Endothelial cell of umbilical vein (primary cell): ENCODE measurements around the gene SNRPD2.

ENCODE experiments used
- CTCF ChIP-seq, 2 donors: IDR thresholded peaks; 1 replicate in 1 of 2; 2 replicates in 1 of 2; pipeline ENCODE4 v1.5.1; 2011; ENCODE audit warnings: low read length in 2 of 2, mild to moderate bottlenecking in 2 of 2, moderate library complexity in 2 of 2, control low read depth in 1 of 2, inconsistent platforms in 1 of 2, low read depth in 1 of 2; ENCODE audit not compliant: insufficient read depth in 1 of 2; ENCODE audit errors: extremely low read depth in 1 of 2
- EZH2 ChIP-seq: IDR thresholded peaks from 2 replicates; pipeline ENCODE4 v1.6.1; 2012; ENCODE audit warnings: borderline replicate concordance, low read depth, mild to moderate bottlenecking, moderate library complexity, low read length, inconsistent platforms; ENCODE audit not compliant: severe bottlenecking
- GATA2 ChIP-seq: IDR thresholded peaks from 2 replicates; pipeline ENCODE4 v1.7.0; 2011; ENCODE audit warnings: low read depth, mild to moderate bottlenecking, moderate library complexity, mixed read lengths, low read length; ENCODE audit not compliant: insufficient read length, insufficient read depth
- JUN ChIP-seq: IDR thresholded peaks from 2 replicates; pipeline ENCODE4 v1.6.1; 2011; ENCODE audit warnings: borderline replicate concordance, low read depth; ENCODE audit not compliant: insufficient read length, insufficient read depth
- MAX ChIP-seq: IDR thresholded peaks from 2 replicates; pipeline ENCODE4 v1.6.1; 2011; ENCODE audit not compliant: insufficient read depth, insufficient read length
- MYC ChIP-seq: IDR thresholded peaks from one replicate; pipeline ENCODE4 v1.6.1; 2011; ENCODE audit warnings: mild to moderate bottlenecking, low read depth, low read length
- POLR2A ChIP-seq: IDR thresholded peaks from 2 replicates; pipeline ENCODE4 v1.6.1; 2012; ENCODE audit warnings: low read depth, mild to moderate bottlenecking, control low read depth, low read length
- POLR2AphosphoS5 ChIP-seq: IDR thresholded peaks from 2 replicates; pipeline ENCODE4 v1.6.1; 2012; ENCODE audit warnings: low read depth, mild to moderate bottlenecking, control low read depth, low read length, moderate library complexity; ENCODE audit not compliant: insufficient read depth

GRCh38 chr19:45643927-45644771 is 47.6 kb downstream of the SNRPD2 start:
- TF ChIP-seq CTCF (IDR thresholded peaks at IDR 0.05; ENCODE audit: extremely low read depth in 1 of 2, insufficient read depth in 1 of 2, low read depth in 1 of 2, low read length in 2 of 2): no peak
- no peak for TF ChIP-seq POLR2AphosphoS5
- no peak for TF ChIP-seq GATA2
- TF ChIP-seq EZH2: no peak
- TF ChIP-seq JUN: no peak
- TF ChIP-seq POLR2A: no peak
- no peak for TF ChIP-seq MAX
- TF ChIP-seq MYC: no peak
